Lung (tissue), 12 donors: ENCODE data around the gene ASIC4. TPM values are rescaled to one million over a fixed set of nuclear protein-coding genes. Genes with fewer than 3 reads are reported as not detected.
A peak's percentile ranks its signal among the peaks of the same experiment; 100 is the strongest.

Experiments used
- ATAC-seq: fragments of 200-7000 bp; cut with Tn5 transposase; one replicate; pipeline ENCODE4 v1.9.1; 2020; ENCODE audit warnings: moderate number of reproducible peaks; ENCODE audit not compliant: insufficient read depth, low FRiP score
- DNase-seq, 3 donors: peaks; one replicate each; pipeline ENCODE4 v3.0.0-alpha.2; 2013 to 2017
- H3K27ac ChIP-seq, 2 donors: one replicate each; pipeline ENCODE4 v1.5.1; 2013; ENCODE audit warnings: mild to moderate bottlenecking in 2 of 2, moderate library complexity in 2 of 2, control low read depth in 1 of 2, inconsistent platforms in 1 of 2, low read depth in 1 of 2, low read length in 1 of 2
- H3K27me3 ChIP-seq, 3 donors: one replicate each; pipeline ENCODE4 v1.5.1; 2013; ENCODE audit warnings: low read length in 2 of 3; ENCODE audit not compliant: control insufficient read depth in 3 of 3, insufficient read depth in 3 of 3
- H3K36me3 ChIP-seq, 4 donors: one replicate each; pipeline ENCODE4 v1.5.1; 2013; ENCODE audit warnings: low read length in 4 of 4, mild to moderate bottlenecking in 1 of 4, moderate library complexity in 1 of 4; ENCODE audit not compliant: control insufficient read depth in 4 of 4, insufficient read depth in 4 of 4
- H3K4me1 ChIP-seq, 5 donors: one replicate each; pipeline ENCODE4 v1.5.1; 2013; ENCODE audit warnings: low read length in 5 of 5, mild to moderate bottlenecking in 2 of 5, moderate library complexity in 1 of 5; ENCODE audit not compliant: control insufficient read depth in 5 of 5, insufficient read depth in 5 of 5
- H3K4me3 ChIP-seq: one replicate; pipeline ENCODE4 v1.5.1; 2013; ENCODE audit warnings: mild to moderate bottlenecking, control low read depth, moderate library complexity
- H3K9ac ChIP-seq, 2 donors: one replicate each; pipeline ENCODE4 v1.5.1; 2013; ENCODE audit warnings: low read length in 2 of 2, control low read depth in 1 of 2; ENCODE audit not compliant: insufficient read depth in 1 of 2
- H3K9me3 ChIP-seq, 4 donors: one replicate each; pipeline ENCODE4 v1.5.1; 2013; ENCODE audit warnings: low read length in 3 of 4, mild to moderate bottlenecking in 1 of 4, moderate library complexity in 1 of 4; ENCODE audit not compliant: control insufficient read depth in 4 of 4, insufficient read depth in 3 of 4
- WGBS, 2 donors: extraction: QIAGEN DNeasy Blood & Tissue Kit; methylation state at CpG; one replicate each; pipeline ENCODE4 v1.1.7; 2013; 5-methylcytosine and 5-hydroxymethylcytosine counted together
- polyA plus RNA-seq, 2 donors: library from polyadenylated mRNA; stranded (reverse); fragments of 200-250 nt; gene quantifications; one replicate each; pipeline ENCODE4 v1.2.1, GENCODE V29; 2013
- total RNA-seq, 2 donors: library from RNA; depleted of rRNA in 1 of 2; stranded (reverse); fragments of >200 nt in 1 of 2; gene quantifications; one replicate each; pipeline ENCODE4 v1.2.1, GENCODE V29; 2014 to 2021
- TF ChIP-seq, protein P1 (sequence below): IDR thresholded peaks from 2 replicates; pipeline ENCODE4 v1.5.1; 2012; ENCODE audit warnings: mild to moderate bottlenecking; ENCODE audit errors: control extremely low read depth, extremely low read depth
- donor health status: control.
- donor health status: control.
- donor health status: Bipolar disorder and iron deficiency.
- donor health status: healthy.
- donor health status: DM: yes; HTN: yes; CAD: no.

The ASIC4 gene
- total and polyA plus RNA-seq, 4 donors: 0.02 to 0.43 (median 0.14) TPM

DNA sequence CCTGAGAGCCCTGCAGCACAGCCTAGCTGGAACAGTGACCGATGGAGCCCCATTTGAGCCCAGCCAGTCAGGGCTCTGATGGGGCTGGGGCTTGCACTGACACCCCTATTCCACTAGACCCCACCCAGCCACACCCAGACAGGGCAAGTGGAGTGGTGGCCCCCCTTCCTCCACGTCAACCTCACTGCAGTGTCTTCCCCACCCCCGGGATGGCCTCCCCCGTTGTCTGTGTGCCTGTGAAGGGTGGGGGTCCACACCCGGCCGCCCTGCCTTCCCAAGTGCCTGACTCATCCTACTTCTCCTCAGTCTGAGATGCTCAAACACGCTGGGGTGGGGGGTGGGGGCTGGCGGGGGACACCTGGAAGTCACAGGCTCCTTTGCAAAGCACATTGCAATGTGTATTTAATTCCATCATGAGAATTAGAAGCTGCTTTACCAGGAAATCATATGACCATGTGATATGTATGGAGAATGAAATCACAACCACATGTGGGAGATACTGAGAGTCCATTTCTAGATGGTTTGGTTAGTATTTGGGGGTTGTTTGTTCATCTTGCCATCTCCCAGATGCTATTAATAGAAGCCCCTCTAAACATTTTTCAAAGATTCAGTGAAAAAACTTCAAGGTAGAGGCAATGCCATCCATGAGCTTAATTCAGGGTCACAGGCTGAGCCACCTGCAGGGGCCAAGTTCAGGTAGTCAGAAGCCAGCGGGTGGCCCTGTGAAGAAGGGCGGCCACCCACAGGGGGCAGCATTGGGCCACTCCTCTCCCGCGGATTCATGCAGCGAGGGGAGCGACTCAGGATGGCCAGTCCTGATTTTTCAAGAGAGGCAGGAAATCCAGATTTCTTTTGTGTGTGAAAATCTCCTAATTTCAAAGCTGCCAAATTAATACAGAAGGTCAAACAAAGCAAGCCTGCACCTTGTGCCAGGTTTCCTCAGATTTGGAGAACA lies 38.3 kb upstream of the ASIC4 start:
- peaks cover 0 to 7% (median 0%) of the 10 kb centered on the region in 4 donors for H3K36me3 ChIP-seq
- no peak overlapping the region for H3K4me3 ChIP-seq
- 34 to 46% methylated on average over 14 of the region's 14 CpGs for WGBS, 2 donors
- TF ChIP-seq, protein P1, sequence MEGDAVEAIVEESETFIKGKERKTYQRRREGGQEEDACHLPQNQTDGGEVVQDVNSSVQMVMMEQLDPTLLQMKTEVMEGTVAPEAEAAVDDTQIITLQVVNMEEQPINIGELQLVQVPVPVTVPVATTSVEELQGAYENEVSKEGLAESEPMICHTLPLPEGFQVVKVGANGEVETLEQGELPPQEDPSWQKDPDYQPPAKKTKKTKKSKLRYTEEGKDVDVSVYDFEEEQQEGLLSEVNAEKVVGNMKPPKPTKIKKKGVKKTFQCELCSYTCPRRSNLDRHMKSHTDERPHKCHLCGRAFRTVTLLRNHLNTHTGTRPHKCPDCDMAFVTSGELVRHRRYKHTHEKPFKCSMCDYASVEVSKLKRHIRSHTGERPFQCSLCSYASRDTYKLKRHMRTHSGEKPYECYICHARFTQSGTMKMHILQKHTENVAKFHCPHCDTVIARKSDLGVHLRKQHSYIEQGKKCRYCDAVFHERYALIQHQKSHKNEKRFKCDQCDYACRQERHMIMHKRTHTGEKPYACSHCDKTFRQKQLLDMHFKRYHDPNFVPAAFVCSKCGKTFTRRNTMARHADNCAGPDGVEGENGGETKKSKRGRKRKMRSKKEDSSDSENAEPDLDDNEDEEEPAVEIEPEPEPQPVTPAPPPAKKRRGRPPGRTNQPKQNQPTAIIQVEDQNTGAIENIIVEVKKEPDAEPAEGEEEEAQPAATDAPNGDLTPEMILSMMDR: peak; percentile 51
- DNase-seq: peak; percentile 80 to 83 (median 82)
- peaks cover 0 to 5% (median 0%) of the 10 kb centered on the region in 4 donors for H3K9me3 ChIP-seq
- H3K4me1 ChIP-seq: peaks cover 0 to 15% (median 0%) of the 10 kb centered on the region in 5 donors
- no peak for ATAC-seq
- no peak overlapping the region for H3K9ac ChIP-seq
- peaks cover 0 to 7% (median 0%) of the 10 kb centered on the region in 3 donors for H3K27me3 ChIP-seq
- H3K27ac ChIP-seq: no peak overlapping the region

DNA sequence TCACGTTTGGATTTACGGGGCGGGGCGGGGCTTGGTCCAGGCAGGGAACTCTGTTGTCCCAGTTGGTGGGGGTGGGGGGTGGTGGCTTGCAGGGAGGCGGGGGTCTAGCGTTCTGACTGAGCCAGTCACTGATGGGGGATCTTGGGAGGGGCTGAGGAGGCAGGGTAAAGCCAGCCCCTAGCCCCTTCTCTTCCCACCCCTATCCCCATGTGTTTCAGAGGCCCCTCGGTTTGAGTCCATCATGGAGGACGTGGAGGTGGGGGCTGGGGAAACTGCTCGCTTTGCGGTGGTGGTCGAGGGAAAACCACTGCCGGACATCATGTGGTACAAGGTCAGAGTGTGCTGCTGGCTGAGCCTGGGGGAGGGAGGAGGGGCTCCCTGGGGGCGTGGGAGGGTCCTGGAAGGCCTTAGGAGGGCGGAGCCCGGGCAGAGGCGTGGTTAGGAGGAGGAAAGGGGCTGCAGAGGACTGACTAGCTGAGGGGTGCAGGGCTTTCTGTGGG lies 37.6 kb upstream of the ASIC4 start:
- TF ChIP-seq, protein P1: no peak
- ATAC-seq (no peak), DNase-seq (peak; percentile 81 to 86 (median 84))
- Histone ChIP-seq H3K27ac (no peak overlapping the region), H3K4me1 (peaks cover 0 to 15% (median 0%) of the 10 kb centered on the region in 5 donors), H3K27me3 (peaks cover 0 to 9% (median under 1%) of the 10 kb centered on the region in 3 donors), H3K4me3 (no peak overlapping the region), H3K9me3 (peaks cover 0 to 4% (median 0%) of the 10 kb centered on the region in 4 donors), H3K36me3 (peaks cover 0 to 9% (median 0%) of the 10 kb centered on the region in 4 donors), H3K9ac (no peak overlapping the region)
- WGBS, 2 donors: 10 to 19% methylated on average over 16 of the region's 16 CpGs

DNA sequence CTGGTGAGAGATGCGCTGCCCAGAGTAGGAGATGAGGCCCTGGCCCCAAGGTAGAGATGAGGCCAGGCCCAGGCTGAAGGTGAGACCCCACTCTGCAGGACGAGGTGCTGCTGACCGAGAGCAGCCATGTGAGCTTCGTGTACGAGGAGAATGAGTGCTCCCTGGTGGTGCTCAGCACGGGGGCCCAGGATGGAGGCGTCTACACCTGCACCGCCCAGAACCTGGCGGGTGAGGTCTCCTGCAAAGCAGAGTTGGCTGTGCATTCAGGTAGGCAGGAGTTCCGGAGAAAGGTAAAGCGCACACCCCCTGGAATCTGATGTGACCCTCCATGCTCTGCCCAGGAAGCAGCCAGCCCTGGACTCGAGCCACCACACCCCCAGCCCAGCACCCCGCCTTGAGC lies 37.1 kb upstream of the ASIC4 start:
- no peak overlapping the region for H3K9ac ChIP-seq
- H3K27me3 ChIP-seq: peaks cover 0 to 14% (median 3%) of the 10 kb centered on the region in 3 donors
- TF ChIP-seq, protein P1: no peak
- H3K9me3 ChIP-seq: peaks cover 0 to 2% (median 0%) of the 10 kb centered on the region in 4 donors
- DNase-seq (no peak), ATAC-seq (no peak)
- no peak overlapping the region for H3K4me3 ChIP-seq
- H3K27ac ChIP-seq: no peak overlapping the region
- 72 to 88% methylated on average over 13 of the region's 13 CpGs for WGBS, 2 donors
- H3K4me1 ChIP-seq: peaks cover 0 to 15% (median 0%) of the 10 kb centered on the region in 5 donors
- peaks cover 0 to 13% (median 0%) of the 10 kb centered on the region in 4 donors for H3K36me3 ChIP-seq
